H1 (cell line): ENCODE data around the gene ATCAY. TPM values are rescaled to one million over a fixed set of nuclear protein-coding genes. Genes with fewer than 3 reads are reported as not detected.

ENCODE experiments used
- MAFK ChIP-seq: IDR thresholded peaks from 2 replicates; pipeline ENCODE4 v1.6.1; 2012; ENCODE audit warnings: low read depth, mild to moderate bottlenecking, improper control_type of control experiment, low read length
- polyA plus RNA-seq, 7 experiments: library from polyadenylated mRNA; depleted of rRNA in 3 of 7; stranded (reverse) in 5 of 7; unstranded in 2 of 7; fragments of >200 nt in 5 of 7; fragments of 200-250 nt in 2 of 7; gene quantifications; 1 replicate in 5 of 7; 2 replicates in 1 of 7; 4 replicates in 1 of 7; pipeline versions ENCODE4 v1.2.1 to v1.2.3, GENCODE V29; 2011 to 2013; ENCODE audit warnings: missing spikeins in 2 of 7, mixed read lengths in 2 of 7
- total RNA-seq: library from RNA; stranded (reverse); fragmentation: NEBNext Ultra II Directional; extraction: Animal tissue kit (Norgen Biotek cat#: 25700); gene quantifications from 2 replicates; pipeline ENCODE4 v1.2.1, GENCODE V29; 2021

Gene ATCAY
- total and polyA plus RNA-seq, 2 of the 8 experiments (the other 6 are each of a cell fraction or from before 2014, with no cell fraction given), result 24.4 to 33.8 TPM

- peak; percentile 60 for TF ChIP-seq MAFK
Observed at GRCh38 chr19:3968556-3969434, 88.3 kb downstream of the ATCAY start (continued).
